Cardiac fibroblast (primary cell): Measurements from ENCODE around the gene ITGB1BP2.
"Not testable (repeated sequence)": the region's sequence is repeated elsewhere in the genome, so short reads cannot be mapped to it uniquely, and the experiment has no call there.

Source experiments
- DNase-seq, 2 donors: peaks; one replicate each; pipeline versions ENCODE4 v3.0.0 to v3.0.0-alpha.2; 2010; ENCODE audit warnings: low read depth in 2 of 2
- H3K4me3 ChIP-seq, 2 donors: replicated peaks in 1 of 2; 1 replicate in 1 of 2; 2 replicates in 1 of 2; pipeline ENCODE4 v1.5.1; 2011; ENCODE audit warnings: low read depth in 2 of 2, low read length in 2 of 2, mild to moderate bottlenecking in 2 of 2, moderate library complexity in 1 of 2
- TF ChIP-seq, protein P1 (sequence below): IDR thresholded peaks from one replicate; pipeline ENCODE4 v1.5.1; 2011; ENCODE audit warnings: low read depth, mild to moderate bottlenecking, low read length, inconsistent platforms

ITGB1BP2 gene

DNA sequence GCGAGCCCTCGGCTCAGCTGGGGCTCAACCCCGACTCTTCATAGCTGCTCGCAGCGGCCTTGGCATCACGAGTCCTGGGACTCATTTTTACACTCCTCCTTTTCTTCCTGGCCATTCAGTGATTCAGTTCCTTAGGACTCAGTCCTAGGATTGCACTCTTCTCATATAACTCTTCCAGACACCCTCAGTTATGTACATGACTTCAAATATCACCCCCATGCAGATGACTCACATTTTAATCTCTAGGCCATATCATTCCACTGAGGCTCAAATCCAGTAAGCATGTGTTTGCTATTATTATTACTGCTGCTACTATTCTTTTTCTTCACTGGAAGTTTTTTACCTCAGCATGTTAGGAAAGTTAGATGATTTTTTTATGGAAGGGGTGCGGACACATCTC, 14.4 kb downstream of the ITGB1BP2 start:
- DNase-seq = peak; percentile 32 to 64
- no peak overlapping the region for H3K4me3 ChIP-seq
- TF ChIP-seq, protein P1, sequence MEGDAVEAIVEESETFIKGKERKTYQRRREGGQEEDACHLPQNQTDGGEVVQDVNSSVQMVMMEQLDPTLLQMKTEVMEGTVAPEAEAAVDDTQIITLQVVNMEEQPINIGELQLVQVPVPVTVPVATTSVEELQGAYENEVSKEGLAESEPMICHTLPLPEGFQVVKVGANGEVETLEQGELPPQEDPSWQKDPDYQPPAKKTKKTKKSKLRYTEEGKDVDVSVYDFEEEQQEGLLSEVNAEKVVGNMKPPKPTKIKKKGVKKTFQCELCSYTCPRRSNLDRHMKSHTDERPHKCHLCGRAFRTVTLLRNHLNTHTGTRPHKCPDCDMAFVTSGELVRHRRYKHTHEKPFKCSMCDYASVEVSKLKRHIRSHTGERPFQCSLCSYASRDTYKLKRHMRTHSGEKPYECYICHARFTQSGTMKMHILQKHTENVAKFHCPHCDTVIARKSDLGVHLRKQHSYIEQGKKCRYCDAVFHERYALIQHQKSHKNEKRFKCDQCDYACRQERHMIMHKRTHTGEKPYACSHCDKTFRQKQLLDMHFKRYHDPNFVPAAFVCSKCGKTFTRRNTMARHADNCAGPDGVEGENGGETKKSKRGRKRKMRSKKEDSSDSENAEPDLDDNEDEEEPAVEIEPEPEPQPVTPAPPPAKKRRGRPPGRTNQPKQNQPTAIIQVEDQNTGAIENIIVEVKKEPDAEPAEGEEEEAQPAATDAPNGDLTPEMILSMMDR = no peak

DNA sequence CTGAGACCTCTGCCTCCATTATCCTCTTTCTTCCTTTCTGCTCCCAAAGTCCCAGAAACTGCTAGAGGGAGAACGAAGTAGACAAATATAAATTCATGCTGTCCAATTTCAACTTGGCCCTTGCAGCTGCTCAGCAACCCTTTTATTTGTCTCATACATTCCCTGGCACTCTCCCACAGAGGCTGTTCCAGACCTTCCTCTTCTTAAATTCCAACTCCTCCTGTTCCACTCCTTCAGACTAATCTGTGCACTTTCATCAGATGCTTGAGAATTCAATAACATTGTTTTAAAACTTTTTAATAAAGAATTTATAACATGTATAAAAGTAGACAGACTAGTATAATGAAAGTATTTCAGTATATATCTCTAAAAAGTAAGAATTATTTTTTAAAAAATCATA, 15.4 kb downstream of the ITGB1BP2 start:
- peak in 1 of 2 donors; percentile 33 for DNase-seq
- H3K4me3 ChIP-seq = not testable (repeated sequence)

DNA sequence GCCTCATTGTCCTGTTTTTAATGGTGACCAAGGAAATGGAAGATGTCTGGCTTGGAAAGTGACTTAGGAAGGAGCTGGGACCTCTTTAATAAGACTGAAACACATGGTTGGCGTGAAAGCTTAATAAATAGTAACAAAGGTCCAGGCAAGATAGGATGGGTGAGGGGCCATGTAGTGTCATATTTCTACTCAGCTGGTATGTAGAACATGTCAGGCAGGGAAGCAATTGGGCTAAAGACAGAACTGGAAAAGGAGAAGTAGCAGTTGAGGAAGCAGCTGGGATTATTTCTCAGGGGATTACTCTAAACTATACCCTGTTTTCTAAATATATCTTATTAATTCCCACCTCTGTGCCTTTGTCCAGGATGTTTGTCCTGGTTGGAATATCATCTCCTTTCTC, 18.6 kb downstream of the ITGB1BP2 start:
- no peak overlapping the region for H3K4me3 ChIP-seq
- TF ChIP-seq, protein P1 = no peak
- no peak for DNase-seq

DNA sequence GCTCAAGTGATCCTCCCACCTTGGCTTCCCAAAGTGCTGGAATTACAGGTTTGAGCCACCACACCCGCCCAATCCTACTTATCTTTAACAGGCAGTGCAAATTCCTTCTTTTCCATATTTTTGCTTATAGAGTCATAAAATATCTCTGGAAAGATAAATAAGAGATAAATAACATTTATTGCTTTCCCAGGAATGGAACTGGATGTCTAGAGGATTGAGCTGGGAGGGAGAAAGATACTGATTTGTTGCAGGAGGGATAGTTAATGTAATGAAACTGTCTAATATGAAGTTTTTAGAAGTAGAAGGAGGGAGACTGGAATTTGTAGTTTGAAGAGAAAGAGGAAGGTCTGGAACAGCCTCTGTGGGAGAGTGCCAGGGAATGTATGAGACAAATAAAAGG, 20.2 kb downstream of the ITGB1BP2 start:
- no peak overlapping the region for H3K4me3 ChIP-seq
- no peak for DNase-seq
- TF ChIP-seq, protein P1 = no peak

DNA sequence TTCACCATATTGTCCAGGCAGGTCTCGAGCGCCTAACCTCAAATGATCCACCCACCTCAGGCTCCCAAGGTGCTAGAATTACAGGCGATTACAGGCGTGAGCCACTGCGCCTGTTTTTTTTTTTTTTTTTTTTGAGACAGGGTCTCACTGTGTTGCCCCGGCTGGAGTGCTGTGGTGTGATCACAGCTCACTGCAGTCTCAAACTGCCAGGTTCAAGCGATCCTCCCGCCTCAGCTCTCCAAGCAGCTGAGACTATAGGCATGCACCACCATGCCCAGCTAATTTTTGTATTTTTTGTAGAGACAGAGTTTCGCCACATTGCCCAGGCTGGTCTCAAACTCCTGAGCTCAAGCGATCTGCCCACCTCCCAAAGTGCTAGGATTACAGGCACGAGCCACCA, 22.9 kb downstream of the ITGB1BP2 start:
- DNase-seq, H3K4me3 ChIP-seq: not testable (repeated sequence)

DNA sequence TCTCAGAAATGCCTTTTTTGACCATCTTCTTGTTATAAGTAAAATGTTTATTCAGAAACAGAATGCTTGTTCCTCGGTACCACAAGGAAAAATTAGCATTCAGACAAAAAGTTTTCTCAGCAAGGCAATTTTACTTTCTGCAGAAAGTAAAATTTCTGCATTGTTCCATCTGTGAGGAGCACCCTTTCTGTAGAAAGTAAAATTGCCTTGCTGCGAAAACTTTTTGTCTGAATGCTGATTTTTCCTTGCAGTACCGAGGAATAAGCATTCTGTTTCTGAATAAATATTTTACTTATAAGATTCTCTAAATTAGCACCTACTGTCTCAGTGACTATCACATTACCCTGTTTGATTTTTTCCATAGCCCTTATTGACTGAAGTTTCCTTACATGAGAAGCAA, 24.8 kb downstream of the ITGB1BP2 start:
- TF ChIP-seq, protein P1 = no peak
- DNase-seq = no peak
- no peak overlapping the region for H3K4me3 ChIP-seq

DNA sequence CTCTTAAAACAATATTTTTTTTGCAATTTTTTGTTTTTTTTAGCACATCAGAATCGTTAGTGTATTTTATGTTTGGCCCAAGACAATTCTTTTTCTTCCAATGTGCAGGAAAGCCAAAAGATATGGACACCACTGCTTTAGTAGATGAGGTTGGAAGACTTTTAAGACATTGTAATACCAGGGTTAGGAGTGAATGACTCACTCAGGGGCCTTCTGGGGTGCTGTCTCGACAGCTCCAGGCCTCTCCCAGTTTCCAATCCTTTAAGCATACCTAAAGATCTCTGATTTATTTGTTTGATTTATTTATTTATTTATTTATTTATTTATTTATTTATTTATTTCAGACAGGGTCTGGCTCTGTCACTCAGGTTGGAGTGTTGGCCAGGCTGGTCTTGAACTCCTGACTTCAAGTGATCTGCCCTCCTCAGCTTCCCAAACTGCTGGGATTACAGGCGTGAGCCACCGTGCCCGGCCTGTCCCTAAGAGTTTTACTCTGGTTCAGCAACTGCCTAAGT, 47.7 kb downstream of the ITGB1BP2 start:
- not testable (repeated sequence) for H3K4me3 ChIP-seq
- peak in 1 of 2 donors; percentile 26 for DNase-seq

DNA sequence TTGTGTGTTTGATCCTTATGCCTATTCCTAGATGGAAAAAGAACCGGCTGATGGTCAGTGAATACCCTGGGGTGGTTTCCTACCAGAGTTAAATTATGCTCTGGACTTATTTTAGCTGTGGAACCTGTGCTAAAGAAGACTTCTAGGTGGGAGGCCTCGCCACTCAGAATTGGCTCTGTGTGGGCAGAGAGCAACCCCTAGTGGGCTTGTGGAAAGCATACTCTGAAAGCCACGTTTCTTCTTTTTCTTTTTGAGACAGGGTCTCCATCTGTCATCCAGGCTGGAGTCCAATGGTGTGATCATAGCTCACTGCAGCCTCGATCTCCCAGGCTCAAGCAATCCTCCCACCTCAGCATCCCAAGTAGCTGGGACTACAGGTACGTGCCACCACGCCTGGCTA, 48.3 kb downstream of the ITGB1BP2 start:
- DNase-seq, H3K4me3 ChIP-seq: not testable (repeated sequence)

DNA sequence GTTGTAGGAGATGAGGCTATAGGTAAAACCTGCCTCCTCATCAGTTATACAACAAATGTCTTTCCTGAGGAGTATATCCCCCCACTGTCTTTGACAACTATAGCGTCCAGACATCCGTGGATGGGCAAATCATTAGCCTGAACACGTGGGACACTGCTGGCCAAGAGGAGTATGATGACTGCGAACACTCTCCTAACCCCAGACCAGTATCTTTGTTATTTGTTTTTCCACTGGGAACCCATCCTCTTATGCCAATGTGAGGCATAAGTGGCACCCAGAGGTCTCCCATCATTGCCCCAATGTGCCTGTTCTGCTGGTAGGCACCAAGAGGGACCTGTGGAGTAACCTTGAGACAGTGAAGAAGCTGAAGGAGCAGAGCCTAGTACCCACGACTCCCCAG, 50.9 kb downstream of the ITGB1BP2 start:
- DNase-seq, H3K4me3 ChIP-seq: not testable (repeated sequence)
